ENCODE results near the gene JPH4.

JPH4 gene

GRCh38 chr14:23561873-23562821 lies 16.4 kb downstream of the JPH4 start:
- no peak for DNase-seq

DNA sequence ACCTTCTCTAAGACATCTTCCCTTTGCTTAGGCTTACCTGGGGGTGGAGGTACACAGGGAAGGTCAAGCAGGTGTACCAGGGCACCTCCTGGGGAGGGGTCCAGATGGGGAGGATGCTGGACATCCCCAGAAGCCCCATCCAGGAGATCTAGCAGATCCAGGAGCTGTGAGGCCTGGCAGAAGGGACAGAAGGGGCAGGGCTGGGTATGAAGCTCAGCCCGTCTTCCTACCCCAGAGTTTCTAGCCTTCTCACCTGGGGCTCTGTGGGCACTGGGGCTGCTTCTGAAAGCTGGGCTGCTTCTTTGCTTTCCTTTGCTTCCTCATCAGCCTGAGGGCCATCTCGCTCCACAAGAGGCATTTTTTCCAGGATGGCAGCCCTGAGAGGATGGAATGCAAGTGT lies 17.3 kb downstream of the JPH4 start:
- DNase-seq, result no peak

DNA sequence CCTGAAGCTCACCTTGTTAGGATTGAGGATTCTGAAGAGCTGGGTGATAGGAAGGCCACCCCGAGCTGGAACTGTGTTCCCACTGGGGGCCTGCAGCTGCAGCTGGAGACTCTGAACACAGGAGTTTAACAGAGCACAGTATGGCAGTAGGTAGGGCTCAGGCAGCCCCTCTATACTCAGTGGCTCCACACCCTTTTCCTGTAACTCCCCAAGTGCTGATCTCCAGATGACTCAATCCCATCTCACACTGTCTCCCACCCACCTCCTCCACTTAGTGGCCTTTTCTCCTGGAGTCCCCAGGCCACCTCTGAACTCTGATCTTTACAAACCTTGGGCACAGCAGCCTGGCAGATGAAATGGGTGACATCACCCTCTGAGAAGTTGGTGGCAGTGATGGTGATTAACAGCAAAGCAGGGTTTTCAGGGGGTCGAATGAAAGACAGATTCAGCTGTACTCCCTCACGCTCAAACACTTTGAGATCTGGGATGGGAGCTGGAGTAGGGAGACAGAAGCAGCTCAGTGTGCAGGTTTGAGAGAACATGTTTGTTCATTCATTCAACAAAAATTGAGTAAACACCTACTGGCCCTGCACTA lies 18.6 kb downstream of the JPH4 start:
- no peak for DNase-seq

GRCh38 chr14:23559010-23559925 lies 19.3 kb downstream of the JPH4 start:
- peak in 5 of 6 experiments; percentile 51 to 68 (median 57) for DNase-seq

GRCh38 chr14:23558346-23559009 lies 20.1 kb downstream of the JPH4 start:
- DNase-seq, result no peak

DNA sequence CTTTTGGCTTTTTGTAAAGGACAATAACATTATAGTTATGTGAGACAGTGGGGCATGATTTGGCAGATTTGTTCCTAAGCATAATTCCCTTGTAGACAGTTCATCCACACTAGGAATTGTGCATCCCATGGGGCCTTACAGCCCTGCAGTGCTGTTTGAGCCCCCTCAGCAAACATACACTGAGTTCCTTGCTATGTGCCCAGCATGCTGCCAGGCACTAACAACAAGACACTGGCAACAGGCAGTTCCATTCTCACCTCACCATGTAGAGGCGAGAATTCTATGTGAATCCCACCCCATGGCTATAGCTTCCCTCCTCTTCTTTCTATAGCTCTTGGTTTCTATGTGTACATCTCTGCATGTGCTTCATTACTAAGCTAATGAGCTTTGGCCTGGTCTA lies 20.6 kb downstream of the JPH4 start:
- no peak for DNase-seq

- DNase-seq, result no peak
Observed at GRCh38 chr14:23557521-23557920, 21.1 kb downstream of the JPH4 start.

GRCh38 chr14:23556700-23557440 lies 21.7 kb downstream of the JPH4 start:
- no peak for DNase-seq

DNA sequence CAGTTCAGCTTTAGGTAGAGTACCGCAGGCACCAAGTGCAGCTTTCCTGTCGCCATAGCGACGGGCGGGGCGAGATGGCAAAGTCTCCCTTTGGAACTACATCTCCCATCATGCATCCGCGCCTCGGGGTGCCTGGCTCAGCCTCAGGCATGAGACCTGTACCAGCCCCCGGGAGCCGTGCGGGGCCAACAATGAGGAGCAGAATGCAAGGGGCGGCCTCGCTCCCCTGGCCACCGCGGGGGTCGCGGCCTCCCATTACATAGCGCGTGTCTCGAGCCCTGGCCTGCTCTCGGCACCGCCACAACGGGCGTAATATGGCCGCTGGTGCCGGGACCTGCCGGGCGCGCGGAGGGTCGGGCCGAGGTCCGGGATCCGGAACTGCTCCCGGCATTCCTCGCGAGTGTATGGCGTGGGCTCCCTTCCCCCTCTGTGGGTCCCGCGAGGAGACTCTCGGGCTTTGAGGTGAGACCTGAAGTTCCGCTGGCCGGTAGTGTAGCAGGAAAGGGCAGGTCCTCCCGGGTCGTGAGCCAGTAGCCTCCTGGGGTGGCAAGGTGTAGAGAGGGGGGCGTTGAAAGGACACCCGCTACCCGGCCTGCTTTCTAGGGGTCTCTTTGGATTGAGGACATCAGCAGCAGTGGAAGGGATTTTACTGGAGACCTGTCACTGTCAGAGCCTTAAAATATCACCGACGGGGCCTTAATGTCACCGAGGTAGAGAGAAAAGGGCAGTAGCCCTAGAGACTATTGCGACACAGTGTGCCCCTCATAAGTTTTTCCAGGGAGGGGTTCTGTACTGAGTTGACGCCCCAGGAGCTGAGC lies 22.5 kb downstream of the JPH4 start, which contains the start of gene THTPA:
Gene THTPA, plus strand, starts transcription at position 390 of the 818 bp plus-strand sequence. CDS start 487 bp downstream, outside the sequence.
- DNase-seq, result peak; percentile 82 to 93 (median 89)

- DNase-seq, result no peak
Observed at GRCh38 chr14:23555533-23555881, 23.1 kb downstream of the JPH4 start.

DNA sequence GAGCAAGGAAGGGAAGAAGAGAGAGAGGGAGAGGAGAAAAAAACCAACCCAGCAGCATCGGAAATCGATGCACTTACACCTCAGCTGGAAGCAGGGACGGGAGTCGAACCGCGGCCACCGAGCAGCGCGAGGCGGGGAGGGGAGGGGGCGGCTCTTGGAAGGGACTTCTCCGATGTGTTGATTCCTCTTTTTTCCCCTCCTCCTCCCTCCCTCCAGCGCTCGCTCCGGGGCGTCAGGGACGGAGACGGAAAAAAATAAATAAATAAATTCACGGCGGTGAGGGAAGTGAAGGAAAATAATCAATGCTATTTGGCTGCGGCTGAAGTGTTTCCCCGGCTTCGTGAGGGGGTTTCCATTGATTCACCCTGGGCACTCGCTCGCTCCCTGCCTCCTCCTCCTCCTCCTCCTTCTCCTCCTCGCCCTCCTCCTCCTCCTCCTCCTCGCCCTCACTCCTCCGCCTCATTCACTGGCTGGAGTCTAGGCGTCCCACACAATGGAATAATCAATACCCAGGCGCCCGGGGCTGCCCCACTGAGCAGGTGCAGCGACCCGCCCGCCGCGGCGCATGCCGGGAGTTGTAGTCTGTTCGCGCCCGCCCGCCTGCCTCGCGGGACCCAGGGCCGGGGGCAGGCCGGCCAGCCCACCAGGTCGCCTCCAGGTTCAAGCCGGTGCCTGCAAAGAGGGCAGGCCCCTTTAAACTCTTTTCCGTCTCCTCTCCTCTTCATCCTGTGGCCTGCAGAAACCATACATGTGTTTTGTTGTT lies 27.1 kb downstream of the JPH4 start, which contains the start of gene ZFHX2:
Gene ZFHX2, minus strand, starts transcription at position 500 of the 763 bp plus-strand sequence. CDS start 16,440 bp downstream, outside the sequence.
- DNase-seq, result peak; percentile 32 to 71 (median 62)

- no peak for DNase-seq
Observed at GRCh38 chr14:23550812-23551265, 27.8 kb downstream of the JPH4 start.

DNA sequence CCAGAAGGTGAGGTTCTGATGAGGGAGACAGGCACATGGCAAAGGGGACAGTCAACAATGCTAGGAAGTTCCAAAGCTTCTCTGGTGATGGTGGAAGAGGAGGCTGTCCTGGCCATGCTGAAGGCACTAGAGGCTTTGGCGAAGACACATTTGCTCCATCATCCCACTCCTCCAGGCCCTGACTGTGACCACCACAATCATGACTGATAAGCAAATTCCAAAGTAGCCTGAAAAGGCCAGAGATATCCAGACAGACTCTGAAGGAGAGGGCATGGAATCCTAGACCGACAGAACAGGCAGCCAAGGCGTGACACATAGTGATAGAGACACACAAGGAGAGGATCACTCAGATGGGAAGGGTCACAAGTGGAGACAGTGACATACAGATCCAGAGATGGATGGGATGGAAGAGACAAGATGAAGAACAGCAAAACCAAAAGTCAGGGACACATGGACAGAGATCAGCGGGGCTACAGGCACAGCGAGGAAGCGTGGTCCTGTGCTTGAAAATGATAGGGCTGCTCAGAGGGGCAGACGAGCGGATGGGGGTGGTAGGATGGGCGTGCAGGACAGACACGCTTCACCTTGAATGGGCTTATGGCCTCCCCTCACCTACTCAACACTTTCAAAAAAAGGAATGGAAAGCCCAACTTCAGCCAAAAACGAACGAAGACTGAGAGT lies 28.3 kb downstream of the JPH4 start:
- DNase-seq, result no peak

DNA sequence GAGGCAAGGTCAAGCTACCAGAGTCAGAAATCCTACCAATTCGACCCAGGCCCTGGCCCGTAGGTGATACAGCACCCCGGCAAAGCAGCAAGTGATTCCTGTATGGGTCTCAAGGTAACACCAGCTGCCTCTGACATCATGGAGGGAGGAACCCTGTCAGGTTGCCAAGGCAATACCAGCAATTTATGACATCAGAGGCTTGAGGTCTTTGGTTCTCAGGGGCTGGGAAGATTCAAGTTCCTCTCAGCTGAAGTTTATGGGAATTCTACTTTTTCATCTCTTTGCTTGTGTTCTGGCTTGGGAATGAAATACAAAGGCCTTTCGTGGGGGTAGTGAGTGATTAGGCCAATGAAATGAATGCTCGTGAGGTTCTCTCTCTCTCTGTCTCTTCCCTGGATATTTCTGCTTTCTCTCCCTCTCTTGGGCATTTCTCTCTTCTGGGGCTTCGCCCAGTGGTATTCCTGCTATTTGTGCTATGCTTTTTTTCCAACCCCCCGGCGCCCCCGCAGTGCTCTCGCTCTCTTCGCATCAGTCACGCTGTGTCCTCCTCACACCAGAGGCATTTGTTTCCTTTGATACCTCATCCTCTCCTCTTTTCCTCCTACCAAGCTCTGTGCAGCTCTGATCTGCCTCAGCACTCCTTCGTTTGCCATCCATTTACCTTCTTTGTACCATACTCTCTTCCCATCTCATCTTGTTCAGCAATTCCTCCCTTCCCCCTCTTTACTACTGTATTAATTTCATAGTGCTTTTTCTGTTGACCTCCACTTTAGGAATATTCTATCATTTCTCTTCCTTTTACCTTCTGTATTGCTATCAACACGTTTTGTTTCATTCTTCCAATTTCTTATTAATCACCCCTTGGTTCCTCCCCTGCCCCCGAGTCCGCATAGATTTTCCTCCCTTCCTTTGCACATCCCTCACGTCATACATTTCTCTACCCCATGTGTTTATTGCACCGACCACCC lies 30.0 kb downstream of the JPH4 start:
- no peak for DNase-seq

GRCh38 chr14:23547924-23548323 lies 30.7 kb downstream of the JPH4 start:
- DNase-seq, result no peak

DNA sequence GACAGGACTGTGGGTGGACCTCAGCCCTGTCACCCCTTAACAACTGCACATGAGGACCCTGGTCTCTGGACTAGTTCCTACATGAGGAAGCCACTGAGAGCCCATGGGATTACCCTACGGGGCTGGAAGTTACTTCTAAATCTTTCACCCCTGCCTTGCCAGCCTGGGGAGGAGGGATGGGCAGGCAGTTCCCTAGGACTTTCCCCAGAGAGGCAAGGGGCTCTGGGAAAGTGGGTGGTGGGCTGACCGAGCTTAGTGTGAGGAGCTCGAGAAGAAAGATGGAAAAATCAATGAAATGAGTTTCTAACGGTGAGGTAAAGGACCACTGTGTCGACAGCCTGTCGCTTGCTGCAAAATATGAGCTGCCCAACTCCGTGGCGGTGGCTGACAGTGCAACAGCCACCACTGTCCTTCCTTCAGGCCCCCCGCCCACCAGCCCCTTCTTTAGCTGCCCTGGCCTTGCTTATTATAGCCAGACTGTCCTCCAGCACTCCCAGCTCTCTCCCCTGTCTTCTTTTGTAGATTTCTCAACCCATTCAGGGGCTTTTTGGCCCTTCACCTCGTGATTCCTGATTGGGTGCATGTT lies 32.0 kb downstream of the JPH4 start:
- no peak for DNase-seq

DNA sequence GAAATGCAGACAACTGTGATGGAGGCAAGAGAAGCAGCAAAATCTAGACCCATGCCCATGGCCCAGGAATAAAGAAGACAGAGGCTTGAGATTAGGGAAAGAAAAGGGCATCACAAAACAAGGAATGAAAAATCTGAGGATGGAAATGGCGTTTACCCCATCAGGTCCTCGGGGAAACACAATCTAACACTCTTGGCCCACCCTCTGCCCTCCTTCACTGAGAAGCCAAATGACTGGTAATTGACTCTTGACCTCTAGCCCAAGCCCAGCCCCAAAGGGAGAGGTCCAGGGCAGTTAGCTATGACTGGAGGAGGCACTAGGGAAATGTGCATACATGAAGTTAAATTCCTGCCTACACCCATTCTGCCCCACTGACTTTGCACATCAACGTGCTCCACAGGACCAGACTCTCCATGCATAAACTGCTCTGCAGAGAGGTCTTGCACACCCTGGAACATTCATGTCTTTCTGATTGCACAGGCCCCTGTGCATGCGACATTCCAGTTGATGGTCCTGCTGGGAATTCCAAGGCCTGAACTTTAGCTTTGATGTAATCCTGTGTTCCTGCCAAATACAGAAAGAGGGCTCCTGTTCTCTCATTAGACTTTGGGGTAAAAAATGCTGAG lies 32.7 kb downstream of the JPH4 start:
- no peak for DNase-seq
